Neuronal stem cell (in vitro differentiated cells): ENCODE results near the gene AFF3.

ENCODE experiments used
- DNase-seq: peaks from one replicate; pipeline ENCODE4 v3.0.0-alpha.2; 2013; ENCODE audit warnings: low spot score
- H2AFZ ChIP-seq: one replicate; pipeline ENCODE4 v1.6.1; 2013; ENCODE audit warnings: mild to moderate bottlenecking, low read length, inconsistent platforms
- H2AK5ac ChIP-seq: 2 replicates; pipeline ENCODE4 v1.6.1; 2013; ENCODE audit warnings: low read depth, mild to moderate bottlenecking, inconsistent platforms, low read length, moderate library complexity, mixed read lengths
- H2BK120ac ChIP-seq: 2 replicates; pipeline ENCODE4 v1.6.1; 2013; ENCODE audit warnings: low read depth, mild to moderate bottlenecking, inconsistent platforms, low read length, moderate library complexity, mixed read lengths
- H2BK12ac ChIP-seq: one replicate; pipeline ENCODE4 v1.6.1; 2013; ENCODE audit warnings: low read length, inconsistent platforms
- H2BK15ac ChIP-seq: 2 replicates; pipeline ENCODE4 v1.6.1; 2013; ENCODE audit warnings: mild to moderate bottlenecking, low read length, inconsistent platforms, mixed read lengths
- H2BK5ac ChIP-seq: one replicate; pipeline ENCODE4 v1.6.1; 2013; ENCODE audit warnings: inconsistent platforms, mild to moderate bottlenecking, low read length, moderate library complexity
- H3K14ac ChIP-seq: one replicate; pipeline ENCODE4 v1.6.1; 2013; ENCODE audit warnings: low read length, inconsistent platforms
- H3K18ac ChIP-seq: 2 replicates; pipeline ENCODE4 v1.6.1; 2013; ENCODE audit warnings: low read length, inconsistent platforms
- H3K23ac ChIP-seq: 2 replicates; pipeline ENCODE4 v1.6.1; 2013; ENCODE audit warnings: low read depth, mild to moderate bottlenecking, mixed read lengths, low read length, inconsistent platforms; ENCODE audit not compliant: poor library complexity
- H3K27ac ChIP-seq: replicated peaks from 3 replicates; pipeline ENCODE4 v1.5.1; 2013; ENCODE audit warnings: low read length, inconsistent platforms
- H3K27me3 ChIP-seq, 3 experiments: 2 replicates each; pipeline ENCODE4 v1.6.1; 2013; ENCODE audit warnings: low read length in 3 of 3, mild to moderate bottlenecking in 2 of 3, inconsistent platforms in 1 of 3, low read depth in 1 of 3, mixed read lengths in 1 of 3, moderate library complexity in 1 of 3; ENCODE audit not compliant: control insufficient read depth in 3 of 3, insufficient read depth in 3 of 3
- H3K36me3 ChIP-seq, 2 donors: replicated peaks in 1 of 2; 2 replicates each; pipeline ENCODE4 v1.6.1; 2013; ENCODE audit warnings: low read length in 2 of 2; ENCODE audit not compliant: control insufficient read depth in 2 of 2, insufficient read depth in 2 of 2
- H3K4ac ChIP-seq: 2 replicates; pipeline ENCODE4 v1.6.1; 2013; ENCODE audit warnings: inconsistent platforms, mild to moderate bottlenecking, low read length, moderate library complexity
- H3K4me1 ChIP-seq, 2 donors: 1 replicate in 1 of 2; 2 replicates in 1 of 2; pipeline ENCODE4 v1.6.1; 2013; ENCODE audit warnings: low read length in 2 of 2, low read depth in 1 of 2; ENCODE audit not compliant: control insufficient read depth in 2 of 2, insufficient read depth in 1 of 2
- H3K4me2 ChIP-seq: one replicate; pipeline ENCODE4 v1.6.1; 2013; ENCODE audit warnings: mild to moderate bottlenecking, low read length, inconsistent platforms; ENCODE audit not compliant: insufficient read depth, poor library complexity, severe bottlenecking
- H3K4me3 ChIP-seq, 2 donors: 2 replicates each; pipeline ENCODE4 v1.5.1; 2013; ENCODE audit warnings: low read length in 2 of 2, mild to moderate bottlenecking in 2 of 2, inconsistent platforms in 1 of 2, moderate library complexity in 1 of 2
- H3K79me1 ChIP-seq: one replicate; pipeline ENCODE4 v1.6.1; 2013; ENCODE audit warnings: low read depth, mild to moderate bottlenecking, inconsistent platforms, low read length, moderate library complexity
- H3K9ac ChIP-seq: one replicate; pipeline ENCODE4 v1.6.1; 2013; ENCODE audit warnings: mild to moderate bottlenecking, low read depth, low read length, inconsistent platforms; ENCODE audit not compliant: poor library complexity
- H3K9me3 ChIP-seq, 2 donors: replicated peaks in 1 of 2; 2 replicates each; pipeline versions ENCODE3 to v1.6.1; 2013; ENCODE audit warnings: low read length in 2 of 2, mild to moderate bottlenecking in 2 of 2, inconsistent platforms in 1 of 2, low read depth in 1 of 2, mixed read lengths in 1 of 2, moderate library complexity in 1 of 2; ENCODE audit not compliant: control insufficient read depth in 2 of 2, insufficient read depth in 1 of 2
- H4K8ac ChIP-seq: one replicate; pipeline ENCODE4 v1.6.1; 2013; ENCODE audit warnings: low read depth, mild to moderate bottlenecking, inconsistent platforms, low read length, moderate library complexity
- H4K91ac ChIP-seq: one replicate; pipeline ENCODE4 v1.6.1; 2013; ENCODE audit warnings: low read length, low read depth, mild to moderate bottlenecking, inconsistent platforms; ENCODE audit not compliant: poor library complexity
- WGBS, 2 donors: extraction: QIAGEN DNeasy Blood & Tissue Kit; methylation state at CpG; one replicate each; pipeline ENCODE4 v1.1.7; 2013; ENCODE audit warnings: missing lambda C conversion rate in 2 of 2, mixed read lengths in 1 of 2; ENCODE audit not compliant: insufficient read length in 2 of 2, insufficient replicate concordance in 1 of 2; ENCODE audit errors: extremely low coverage in 2 of 2; 5-methylcytosine and 5-hydroxymethylcytosine counted together

Gene AFF3

GRCh38 chr2:99554238-99554637 lies 588.2 kb downstream of the AFF3 start:
- Histone ChIP-seq H2AFZ (no peak overlapping the region), H3K14ac (no peak overlapping the region), H3K79me1 (no peaks in the 10 kb centered on the region), H3K4me3 (no peak overlapping the region), H4K91ac (no peak overlapping the region), H4K8ac (no peak overlapping the region), H2AK5ac (no peak overlapping the region), H2BK120ac (no peak overlapping the region), H3K36me3 (peaks cover 0 to 14% of the 10 kb centered on the region in 2 donors), H3K4me1 (no peaks in the 10 kb centered on the region), H3K18ac (no peak overlapping the region), H2BK12ac (no peak overlapping the region), H3K9me3 (no peaks in the 10 kb centered on the region), H3K27ac (no peak overlapping the region), H3K23ac (no peak overlapping the region), H3K9ac (no peak overlapping the region), H3K27me3 (peaks cover 0 to 3% (median 0%) of the 10 kb centered on the region in 3 experiments), H3K4me2 (peak overlapping the region; percentile 37), H2BK15ac (no peak overlapping the region), H3K4ac (no peak overlapping the region), H2BK5ac (no peak overlapping the region)
- DNase-seq = no peak
- WGBS, 2 donors = no CpG with 5 or more reads among the region's 23 CpGs

GRCh38 chr2:99552529-99552928 lies 589.9 kb downstream of the AFF3 start:
- Histone ChIP-seq H4K8ac (no peak overlapping the region), H3K4me3 (no peak overlapping the region), H3K23ac (no peak overlapping the region), H3K4me1 (no peaks in the 10 kb centered on the region), H4K91ac (no peak overlapping the region), H3K4ac (no peak overlapping the region), H3K18ac (no peak overlapping the region), H2BK120ac (no peak overlapping the region), H2AK5ac (no peak overlapping the region), H3K14ac (no peak overlapping the region), H3K27me3 (peaks cover 0 to 3% (median 0%) of the 10 kb centered on the region in 3 experiments), H2AFZ (no peak overlapping the region), H3K4me2 (no peak overlapping the region), H3K27ac (no peak overlapping the region), H2BK12ac (no peak overlapping the region), H3K79me1 (no peaks in the 10 kb centered on the region), H2BK15ac (no peak overlapping the region), H2BK5ac (no peak overlapping the region), H3K9ac (no peak overlapping the region), H3K9me3 (no peaks in the 10 kb centered on the region), H3K36me3 (peaks cover 0 to 14% of the 10 kb centered on the region in 2 donors)
- WGBS, 2 donors = no CpG with 5 or more reads among the region's 2 CpGs
- no peak for DNase-seq

- Histone ChIP-seq H3K4me2 (no peak overlapping the region), H2AK5ac (no peak overlapping the region), H3K36me3 (peaks cover 0 to 14% of the 10 kb centered on the region in 2 donors), H3K23ac (no peak overlapping the region), H2BK120ac (no peak overlapping the region), H2AFZ (no peak overlapping the region), H4K91ac (no peak overlapping the region), H3K18ac (no peak overlapping the region), H3K4me3 (no peak overlapping the region), H2BK15ac (no peak overlapping the region), H3K9me3 (no peaks in the 10 kb centered on the region), H3K79me1 (no peaks in the 10 kb centered on the region), H3K14ac (no peak overlapping the region), H4K8ac (no peak overlapping the region), H2BK12ac (no peak overlapping the region), H3K27ac (no peak overlapping the region), H3K4me1 (no peaks in the 10 kb centered on the region), H3K27me3 (peaks cover 0 to 3% (median 0%) of the 10 kb centered on the region in 3 experiments), H3K9ac (no peak overlapping the region), H3K4ac (no peak overlapping the region), H2BK5ac (no peak overlapping the region)
- WGBS, 2 donors = no CpG with 5 or more reads among the region's 5 CpGs
- no peak for DNase-seq
These were observed 592.0 kb downstream of the AFF3 start for GRCh38 chr2:99550368-99550767.

- Histone ChIP-seq H2AK5ac (no peak overlapping the region), H2BK12ac (no peak overlapping the region), H3K36me3 (peaks cover 0 to 5% of the 10 kb centered on the region in 2 donors), H3K9me3 (no peaks in the 10 kb centered on the region), H2AFZ (no peak overlapping the region), H3K14ac (no peak overlapping the region), H3K4ac (no peak overlapping the region), H3K79me1 (no peaks in the 10 kb centered on the region), H2BK15ac (no peak overlapping the region), H3K18ac (no peak overlapping the region), H3K4me2 (no peak overlapping the region), H3K27me3 (no peaks in the 10 kb centered on the region), H4K91ac (no peak overlapping the region), H3K9ac (no peak overlapping the region), H3K27ac (no peak overlapping the region), H3K23ac (no peak overlapping the region), H4K8ac (no peak overlapping the region), H3K4me1 (peaks cover 0 to 2% of the 10 kb centered on the region in 2 donors), H2BK120ac (no peak overlapping the region), H2BK5ac (no peak overlapping the region), H3K4me3 (no peak overlapping the region)
- no CpG with 5 or more reads among the region's 3 CpGs for WGBS, 2 donors
- no peak for DNase-seq
These were observed 596.8 kb downstream of the AFF3 start for GRCh38 chr2:99545604-99546003.
